ENCODE results near the gene SLIT3. TPM values are rescaled to one million over a fixed set of nuclear protein-coding genes. Genes with fewer than 3 reads are reported as not detected.
"Not testable (repeated sequence)": the region's sequence is repeated elsewhere in the genome, so short reads cannot be mapped to it uniquely, and the experiment has no call there.

Gene SLIT3
- total and polyA plus RNA-seq, 4 donors: 4.6 to 48.5 (median 19.8) TPM

DNA sequence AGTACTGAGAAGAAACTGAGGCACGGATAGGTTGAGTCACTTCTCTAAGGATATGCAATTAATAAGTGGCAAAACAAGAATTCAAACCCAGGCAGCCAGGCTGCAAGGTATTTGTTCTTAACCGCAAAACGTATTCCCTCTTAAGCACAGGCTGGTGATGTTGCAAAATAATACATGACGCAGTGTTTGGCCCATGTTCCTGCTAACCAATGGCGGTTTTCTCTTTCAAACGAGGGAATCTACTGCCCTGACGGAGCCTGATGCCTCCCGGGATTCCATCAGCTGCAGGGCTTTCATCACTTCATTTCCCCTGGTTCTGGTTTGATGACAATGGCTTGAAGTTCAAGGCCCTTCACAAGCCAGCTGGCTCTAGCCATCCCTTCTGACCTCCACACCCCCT, 154.8 kb downstream of the SLIT3 start:
- no peak overlapping the region for H3K4me3 ChIP-seq
- ATAC-seq (ENCODE audit: insufficient read depth, low FRiP score) (no peak), DNase-seq (no peak)
- peaks cover 0 to 2% (median 0%) of the 10 kb centered on the region in 4 donors for H3K36me3 ChIP-seq (ENCODE audit: control insufficient read depth in 4 of 4, insufficient read depth in 4 of 4, low read length in 4 of 4)
- 72 to 85% methylated on average over 8 of the region's 8 CpGs for WGBS, 2 donors
- H3K9me3 ChIP-seq (ENCODE audit: control insufficient read depth in 4 of 4, insufficient read depth in 3 of 4, low read length in 3 of 4): no peaks in the 10 kb centered on the region
- no peaks in the 10 kb centered on the region for H3K27me3 ChIP-seq (ENCODE audit: control insufficient read depth in 3 of 3, insufficient read depth in 3 of 3, low read length in 2 of 3)
- H3K27ac ChIP-seq (ENCODE audit: low read depth in 1 of 2, low read length in 1 of 2): no peak overlapping the region
- TF ChIP-seq, protein P1, sequence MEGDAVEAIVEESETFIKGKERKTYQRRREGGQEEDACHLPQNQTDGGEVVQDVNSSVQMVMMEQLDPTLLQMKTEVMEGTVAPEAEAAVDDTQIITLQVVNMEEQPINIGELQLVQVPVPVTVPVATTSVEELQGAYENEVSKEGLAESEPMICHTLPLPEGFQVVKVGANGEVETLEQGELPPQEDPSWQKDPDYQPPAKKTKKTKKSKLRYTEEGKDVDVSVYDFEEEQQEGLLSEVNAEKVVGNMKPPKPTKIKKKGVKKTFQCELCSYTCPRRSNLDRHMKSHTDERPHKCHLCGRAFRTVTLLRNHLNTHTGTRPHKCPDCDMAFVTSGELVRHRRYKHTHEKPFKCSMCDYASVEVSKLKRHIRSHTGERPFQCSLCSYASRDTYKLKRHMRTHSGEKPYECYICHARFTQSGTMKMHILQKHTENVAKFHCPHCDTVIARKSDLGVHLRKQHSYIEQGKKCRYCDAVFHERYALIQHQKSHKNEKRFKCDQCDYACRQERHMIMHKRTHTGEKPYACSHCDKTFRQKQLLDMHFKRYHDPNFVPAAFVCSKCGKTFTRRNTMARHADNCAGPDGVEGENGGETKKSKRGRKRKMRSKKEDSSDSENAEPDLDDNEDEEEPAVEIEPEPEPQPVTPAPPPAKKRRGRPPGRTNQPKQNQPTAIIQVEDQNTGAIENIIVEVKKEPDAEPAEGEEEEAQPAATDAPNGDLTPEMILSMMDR (IDR thresholded peaks at IDR 0.05; ENCODE audit: control extremely low read depth, extremely low read depth): no peak
- H3K9ac ChIP-seq (ENCODE audit: insufficient read depth in 1 of 2, low read length in 2 of 2): no peak overlapping the region
- H3K4me1 ChIP-seq (ENCODE audit: control insufficient read depth in 5 of 5, insufficient read depth in 5 of 5, low read length in 5 of 5): peaks cover 0 to 28% (median 10%) of the 10 kb centered on the region in 5 donors

DNA sequence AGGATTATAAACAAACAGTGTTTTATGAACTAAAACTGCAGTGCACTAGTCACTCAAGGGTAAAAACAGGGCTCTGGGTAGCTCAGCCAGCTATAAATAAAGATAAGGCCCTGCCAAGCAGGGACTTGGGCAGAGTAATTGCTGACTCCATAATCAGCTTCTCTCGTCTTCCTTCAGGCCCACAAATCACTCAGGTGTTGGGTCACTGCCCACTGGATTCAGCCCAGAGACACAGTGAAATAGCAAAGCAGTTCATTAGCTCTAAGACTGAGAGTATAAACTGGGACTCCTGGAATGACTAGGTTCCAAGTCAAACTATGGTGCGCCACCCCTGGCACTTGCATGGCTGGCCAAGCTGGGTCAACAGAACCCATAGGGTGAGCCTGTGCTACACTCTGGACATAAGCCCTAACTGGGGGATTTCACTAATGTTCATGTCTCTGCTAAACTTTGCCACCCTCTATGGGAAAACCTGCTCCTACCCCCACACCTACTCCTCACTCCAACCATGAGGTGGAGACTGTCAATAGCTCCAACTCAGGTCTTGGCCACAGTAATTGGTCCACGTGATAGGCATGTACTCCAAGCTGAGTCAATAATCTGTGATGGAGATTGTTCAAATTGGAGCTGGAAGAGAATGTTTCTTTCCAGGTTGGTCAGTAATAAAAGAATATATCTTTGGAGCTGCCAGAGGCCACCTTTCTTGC, 158.5 kb downstream of the SLIT3 start:
- Histone ChIP-seq H3K36me3 (ENCODE audit: control insufficient read depth in 4 of 4, insufficient read depth in 4 of 4, low read length in 4 of 4) (peaks cover 0 to 2% (median 0%) of the 10 kb centered on the region in 4 donors), H3K27me3 (ENCODE audit: control insufficient read depth in 3 of 3, insufficient read depth in 3 of 3, low read length in 2 of 3) (no peaks in the 10 kb centered on the region), H3K9me3 (ENCODE audit: control insufficient read depth in 4 of 4, insufficient read depth in 3 of 4, low read length in 3 of 4) (no peaks in the 10 kb centered on the region), H3K9ac (ENCODE audit: insufficient read depth in 1 of 2, low read length in 2 of 2) (no peak overlapping the region), H3K27ac (ENCODE audit: low read depth in 1 of 2, low read length in 1 of 2) (no peak overlapping the region), H3K4me1 (ENCODE audit: control insufficient read depth in 5 of 5, insufficient read depth in 5 of 5, low read length in 5 of 5) (peaks cover 0 to 21% (median 3%) of the 10 kb centered on the region in 5 donors), H3K4me3 (no peak overlapping the region)
- ATAC-seq (ENCODE audit: insufficient read depth, low FRiP score) (peak; percentile 29), DNase-seq (peak; percentile 22 to 70 (median 61))
- 53 to 69% methylated on average over 3 of the region's 3 CpGs for WGBS, 2 donors
- TF ChIP-seq, protein P1 (IDR thresholded peaks at IDR 0.05; ENCODE audit: control extremely low read depth, extremely low read depth): no peak

DNA sequence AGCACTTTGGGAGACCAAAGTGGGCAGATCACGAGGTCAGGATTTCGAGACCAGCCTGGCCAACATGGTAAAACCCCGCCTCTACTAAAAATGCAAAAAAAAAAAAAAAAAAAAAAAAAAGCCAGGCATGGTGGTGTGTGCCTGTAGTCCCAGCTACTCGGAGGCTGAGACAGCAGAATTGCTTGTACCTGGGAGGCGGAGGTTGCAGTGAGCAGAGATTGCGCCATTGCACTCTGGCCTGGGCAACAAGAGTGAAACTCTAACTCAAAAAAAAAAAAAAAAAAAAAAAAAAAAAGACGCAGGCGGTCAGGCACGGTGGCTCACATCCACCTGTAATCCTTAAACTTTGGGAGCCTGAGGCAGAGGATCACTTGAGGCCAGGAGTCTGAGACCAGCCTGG, 160.7 kb downstream of the SLIT3 start:
- DNase-seq; ATAC-seq (ENCODE audit: insufficient read depth, low FRiP score): not testable (repeated sequence)

DNA sequence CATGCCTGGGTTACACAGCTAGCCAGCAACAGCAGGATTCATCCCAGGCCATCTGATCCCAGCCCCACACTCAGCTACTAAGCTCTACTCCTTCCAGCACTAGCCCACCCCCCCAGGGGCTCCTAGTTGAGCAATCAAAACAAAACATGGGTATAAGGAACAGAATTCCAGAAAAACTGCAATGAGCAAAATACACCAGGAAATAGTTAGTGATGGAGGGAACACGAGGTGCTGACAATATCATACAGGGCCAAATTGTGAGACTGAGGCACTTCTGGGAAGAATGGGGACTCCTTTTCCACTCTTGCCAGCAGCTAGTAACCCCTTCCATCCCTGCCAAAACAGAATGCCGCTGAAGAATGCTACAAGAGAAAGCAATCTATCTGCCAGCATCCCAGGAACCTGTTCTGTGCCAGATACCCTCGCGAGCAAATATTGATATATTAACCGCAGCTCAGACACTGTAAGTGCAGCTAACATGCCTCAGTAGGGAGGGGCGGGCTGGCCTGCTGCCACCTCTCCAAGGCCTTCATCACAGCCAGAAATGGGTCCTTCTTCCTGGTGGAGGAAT, 161.4 kb downstream of the SLIT3 start:
- ATAC-seq (ENCODE audit: insufficient read depth, low FRiP score) (peak; percentile 74), DNase-seq (peak; percentile 61 to 70 (median 65))
- Histone ChIP-seq H3K4me1 (ENCODE audit: control insufficient read depth in 5 of 5, insufficient read depth in 5 of 5, low read length in 5 of 5) (peaks cover 0 to 18% (median 3%) of the 10 kb centered on the region in 5 donors), H3K9ac (ENCODE audit: insufficient read depth in 1 of 2, low read length in 2 of 2) (no peak overlapping the region), H3K27ac (ENCODE audit: low read depth in 1 of 2, low read length in 1 of 2) (peak overlapping the region in 1 of 2 donors; percentile 1), H3K9me3 (ENCODE audit: control insufficient read depth in 4 of 4, insufficient read depth in 3 of 4, low read length in 3 of 4) (no peaks in the 10 kb centered on the region), H3K4me3 (no peak overlapping the region), H3K36me3 (ENCODE audit: control insufficient read depth in 4 of 4, insufficient read depth in 4 of 4, low read length in 4 of 4) (peaks cover 0 to 2% (median 0%) of the 10 kb centered on the region in 4 donors), H3K27me3 (ENCODE audit: control insufficient read depth in 3 of 3, insufficient read depth in 3 of 3, low read length in 2 of 3) (no peaks in the 10 kb centered on the region)
- TF ChIP-seq, protein P1 (IDR thresholded peaks at IDR 0.05; ENCODE audit: control extremely low read depth, extremely low read depth): no peak
- WGBS, 2 donors: 48 to 67% methylated on average over 6 of the region's 6 CpGs

More for the DNA sequence above, 160.7 kb downstream of the SLIT3 start:
- H3K9ac ChIP-seq (ENCODE audit: insufficient read depth in 1 of 2, low read length in 2 of 2); H3K27ac ChIP-seq (ENCODE audit: low read depth in 1 of 2, low read length in 1 of 2); H3K9me3 ChIP-seq (ENCODE audit: control insufficient read depth in 4 of 4, insufficient read depth in 3 of 4, low read length in 3 of 4); H3K36me3 ChIP-seq (ENCODE audit: control insufficient read depth in 4 of 4, insufficient read depth in 4 of 4, low read length in 4 of 4); H3K27me3 ChIP-seq (ENCODE audit: control insufficient read depth in 3 of 3, insufficient read depth in 3 of 3, low read length in 2 of 3); H3K4me3 ChIP-seq: not testable (repeated sequence)
- WGBS, 2 donors: 62 to 77% methylated on average over 9 of the region's 9 CpGs
- peaks cover 0 to 18% (median 3%) of the 10 kb centered on the region in 5 donors for H3K4me1 ChIP-seq (ENCODE audit: control insufficient read depth in 5 of 5, insufficient read depth in 5 of 5, low read length in 5 of 5)
